ENCODE measurements around the gene YAE1.

- TF ChIP-seq CTCF (IDR thresholded peaks at IDR 0.05; ENCODE audit: poor library complexity) (no peak), EZH2 (IDR thresholded peaks at IDR 0.05; ENCODE audit: borderline replicate concordance) (no peak), EZH2phosphoT487 (IDR thresholded peaks at IDR 0.05; ENCODE audit: low read depth, severe bottlenecking, unreplicated experiment) (no peak)
Measured at GRCh38 chr7:39606941-39607340, 40.7 kb downstream of the YAE1 start.
